Mucosa of rectum (tissue), 2 donors: ENCODE data around the gene TIPARP.
"Not testable (repeated sequence)": the region's sequence is repeated elsewhere in the genome, so short reads cannot be mapped to it uniquely, and the experiment has no call there.

Experiments
- H3K27ac ChIP-seq, 2 donors: one replicate each; pipeline ENCODE4 v1.7.0; 2013; ENCODE audit warnings: inconsistent platforms in 2 of 2, low read depth in 2 of 2, low read length in 2 of 2
- H3K27me3 ChIP-seq, 2 donors: one replicate each; pipeline ENCODE4 v1.7.0; 2013; ENCODE audit warnings: low read length in 2 of 2; ENCODE audit not compliant: control insufficient read depth in 2 of 2, insufficient read depth in 2 of 2
- H3K36me3 ChIP-seq, 2 donors: one replicate each; pipeline ENCODE4 v1.7.0; 2013; ENCODE audit warnings: low read length in 2 of 2; ENCODE audit not compliant: control insufficient read depth in 2 of 2, insufficient read depth in 2 of 2
- H3K4me1 ChIP-seq, 2 donors: one replicate each; pipeline ENCODE4 v1.7.0; 2013; ENCODE audit warnings: low read length in 2 of 2, mild to moderate bottlenecking in 1 of 2; ENCODE audit not compliant: control insufficient read depth in 2 of 2, insufficient read depth in 2 of 2
- H3K4me3 ChIP-seq, 2 donors: one replicate each; pipeline ENCODE4 v1.7.0; 2013; ENCODE audit warnings: low read length in 2 of 2
- H3K9ac ChIP-seq, 2 donors: one replicate each; pipeline ENCODE4 v1.7.0; 2013; ENCODE audit warnings: low read length in 2 of 2, low read depth in 1 of 2, mild to moderate bottlenecking in 1 of 2
- H3K9me3 ChIP-seq, 2 donors: one replicate each; pipeline ENCODE4 v1.7.0; 2013; ENCODE audit warnings: low read length in 2 of 2; ENCODE audit not compliant: control insufficient read depth in 2 of 2
- donor health status: healthy.
- donor health status: Normal muscosa, but diverticular disease.

Gene TIPARP

GRCh38 chr3:156705761-156706616, 31.6 kb downstream of the TIPARP start:
- Histone ChIP-seq H3K4me1 (peaks cover 0 to 9% of the 10 kb centered on the region in 2 donors), H3K36me3 (peaks cover 18 to 23% of the 10 kb centered on the region in 2 donors), H3K27ac (no peak overlapping the region), H3K27me3 (no peaks in the 10 kb centered on the region), H3K9ac (no peak overlapping the region), H3K4me3 (no peak overlapping the region), H3K9me3 (no peaks in the 10 kb centered on the region)

GRCh38 chr3:156707588-156707987, 33.2 kb downstream of the TIPARP start:
- Histone ChIP-seq H3K36me3 (peaks cover 17 to 23% of the 10 kb centered on the region in 2 donors), H3K27ac (no peak overlapping the region), H3K4me3 (no peak overlapping the region), H3K27me3 (no peaks in the 10 kb centered on the region), H3K9ac (no peak overlapping the region), H3K4me1 (peaks cover 0 to 9% of the 10 kb centered on the region in 2 donors), H3K9me3 (no peaks in the 10 kb centered on the region)

GRCh38 chr3:156710429-156710828, 36.0 kb downstream of the TIPARP start:
- Histone ChIP-seq H3K9ac (no peak overlapping the region), H3K4me1 (peaks cover 0 to 5% of the 10 kb centered on the region in 2 donors), H3K27ac (no peak overlapping the region), H3K27me3 (no peaks in the 10 kb centered on the region), H3K4me3 (no peak overlapping the region), H3K9me3 (no peaks in the 10 kb centered on the region), H3K36me3 (peaks cover 8 to 10% of the 10 kb centered on the region in 2 donors)

GRCh38 chr3:156711113-156711512, 36.7 kb downstream of the TIPARP start:
- no peak overlapping the region for H3K9ac ChIP-seq
- no peak overlapping the region for H3K4me3 ChIP-seq
- no peaks in the 10 kb centered on the region for H3K27me3 ChIP-seq
- no peaks in the 10 kb centered on the region for H3K9me3 ChIP-seq
- no peak overlapping the region for H3K27ac ChIP-seq
- peaks cover 0 to under 1% of the 10 kb centered on the region in 2 donors for H3K4me1 ChIP-seq
- H3K36me3 ChIP-seq = peaks cover 5 to 10% of the 10 kb centered on the region in 2 donors

GRCh38 chr3:156711944-156712343, 37.6 kb downstream of the TIPARP start:
- not testable (repeated sequence) for H3K27me3 ChIP-seq, H3K9me3 ChIP-seq, H3K36me3 ChIP-seq, H3K9ac ChIP-seq, H3K27ac ChIP-seq, H3K4me3 ChIP-seq, H3K4me1 ChIP-seq

- Histone ChIP-seq H3K9ac (no peak overlapping the region), H3K36me3 (no peaks in the 10 kb centered on the region), H3K4me1 (no peaks in the 10 kb centered on the region), H3K27me3 (no peaks in the 10 kb centered on the region), H3K27ac (no peak overlapping the region), H3K4me3 (no peak overlapping the region), H3K9me3 (no peaks in the 10 kb centered on the region)
These were observed 41.9 kb downstream of the TIPARP start for GRCh38 chr3:156716105-156716862.

- no peak overlapping the region for H3K27ac ChIP-seq
- no peaks in the 10 kb centered on the region for H3K27me3 ChIP-seq
- no peaks in the 10 kb centered on the region for H3K36me3 ChIP-seq
These were observed 44.4 kb downstream of the TIPARP start for GRCh38 chr3:156718622-156719306.

GRCh38 chr3:156720826-156721225, 46.4 kb downstream of the TIPARP start:
- Histone ChIP-seq H3K4me1 (peaks cover 0 to 5% of the 10 kb centered on the region in 2 donors), H3K27ac (no peak overlapping the region), H3K27me3 (no peaks in the 10 kb centered on the region), H3K9me3 (no peaks in the 10 kb centered on the region), H3K9ac (no peak overlapping the region), H3K36me3 (no peaks in the 10 kb centered on the region), H3K4me3 (no peak overlapping the region)

More at GRCh38 chr3:156718622-156719306, 44.4 kb downstream of the TIPARP start:
- Histone ChIP-seq H3K4me3 (no peak overlapping the region), H3K9me3 (no peaks in the 10 kb centered on the region), H3K4me1 (no peaks in the 10 kb centered on the region), H3K9ac (no peak overlapping the region)

GRCh38 chr3:156721687-156722618, 47.6 kb downstream of the TIPARP start:
- Histone ChIP-seq H3K9me3 (no peaks in the 10 kb centered on the region), H3K27me3 (no peaks in the 10 kb centered on the region), H3K4me1 (peaks cover 0 to 10% of the 10 kb centered on the region in 2 donors), H3K4me3 (no peak overlapping the region), H3K27ac (no peak overlapping the region), H3K36me3 (no peaks in the 10 kb centered on the region), H3K9ac (no peak overlapping the region)
